Measurements from ENCODE around the gene ZP3. TPM values are rescaled to one million over a fixed set of nuclear protein-coding genes. Genes with fewer than 3 reads are reported as not detected.
"Not testable (repeated sequence)": the region's sequence is repeated elsewhere in the genome, so short reads cannot be mapped to it uniquely, and the experiment has no call there.

Gene ZP3
- total and polyA plus RNA-seq, 8 donors = 0.46 to 7.1 (median 1.4) TPM; not detected in 4

DNA sequence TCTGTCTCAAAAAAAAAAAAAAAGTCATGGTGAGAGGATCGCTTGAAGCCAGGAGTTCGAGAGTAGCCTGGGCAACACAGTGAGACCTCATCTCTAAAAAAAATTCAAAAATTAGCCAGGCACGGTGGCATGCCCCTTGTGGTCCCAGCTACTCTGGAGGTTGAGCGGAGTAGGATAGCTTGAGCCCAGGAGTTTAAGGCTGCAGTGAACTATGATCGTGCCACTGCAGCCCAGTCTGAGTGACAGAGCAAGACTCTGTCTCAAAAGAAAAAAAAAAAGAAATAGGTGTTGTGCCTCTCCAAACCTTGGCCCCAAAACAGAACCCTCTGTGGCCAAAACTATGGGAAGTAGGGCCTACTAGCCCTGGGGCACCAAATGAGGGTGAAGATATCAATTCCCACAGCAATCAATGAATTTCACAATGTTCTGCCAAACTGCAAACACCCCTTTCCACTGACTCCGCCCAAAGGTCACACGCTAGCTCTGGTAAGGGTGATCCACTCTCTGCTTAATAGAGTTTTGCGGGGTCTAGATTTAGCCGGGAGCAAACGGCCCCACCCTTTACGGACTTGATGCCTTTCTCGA lies 32.1 kb upstream of the ZP3 start:
- Histone ChIP-seq H3K9me3 (no peaks in the 10 kb centered on the region), H3K27ac (peak overlapping the region; percentile 83 to 93 (median 91)), H3K4me1 (peaks cover 17 to 30% (median 27%) of the 10 kb centered on the region in 4 donors), H3K27me3 (no peaks in the 10 kb centered on the region), H3K4me3 (peak overlapping the region; percentile 69 to 80 (median 74)), H3K36me3 (no peaks in the 10 kb centered on the region)
- no peak for DNase-seq
- intact Hi-C loops (cut with DNase I; ENCODE audit: low total_unique reads) = no loop called here
- WGBS, 5 donors = 34 to 38% (median 36%) methylated on average over 12 of the region's 12 CpGs
- no peak for TF ChIP-seq POLR2A (IDR thresholded peaks at IDR 0.05)
- TF ChIP-seq EP300 (IDR thresholded peaks at IDR 0.05) = peak; percentile 23

DNA sequence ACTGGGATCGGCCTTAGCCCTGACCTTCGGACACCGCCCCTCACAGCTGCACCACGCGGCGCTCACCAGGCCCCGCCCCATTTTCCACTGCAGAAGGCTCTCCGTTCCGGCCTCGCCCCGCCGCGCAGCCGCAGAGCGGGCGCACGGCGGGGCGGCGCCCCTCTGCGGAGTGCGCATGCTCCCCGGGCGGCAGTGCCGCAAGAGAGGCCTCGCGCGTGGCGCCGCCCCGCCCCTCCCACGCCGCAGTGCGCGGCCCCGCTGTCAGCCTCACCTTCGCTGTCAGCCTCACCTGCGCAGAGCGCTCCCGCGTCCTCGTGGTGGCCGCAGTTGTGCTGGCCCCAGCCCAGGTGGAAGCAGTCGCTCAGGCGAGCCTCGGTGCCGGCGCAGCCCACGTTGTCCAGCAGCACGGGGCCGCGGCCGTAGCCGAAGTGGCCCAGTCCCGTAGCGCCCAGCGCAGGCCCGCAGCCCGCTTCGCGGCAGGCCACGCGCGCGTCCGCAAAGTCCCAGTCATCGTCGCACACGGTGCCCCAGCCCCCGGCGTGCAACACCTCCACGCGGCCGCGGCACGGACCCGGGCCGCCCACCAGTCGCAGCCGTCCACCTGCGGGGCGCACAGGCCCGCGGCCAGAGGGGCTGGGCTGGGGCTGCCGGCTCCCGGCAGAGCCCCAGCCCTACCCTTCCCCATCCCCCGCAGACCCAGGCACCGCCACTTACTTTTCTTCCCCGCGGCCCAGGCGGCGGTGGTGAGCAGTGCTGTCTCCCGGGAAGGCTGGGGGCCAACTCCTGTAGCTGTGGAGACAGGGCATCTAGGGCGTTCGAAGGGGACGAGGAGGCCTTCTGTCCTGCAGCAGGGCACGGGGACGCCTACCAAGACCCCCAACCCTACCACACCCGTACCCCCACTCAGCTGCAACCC lies 31.4 kb upstream of the ZP3 start:
- peak overlapping the region; percentile 87 to 93 (median 91) for H3K27ac ChIP-seq
- H3K4me1 ChIP-seq = peaks cover 19 to 34% (median 31%) of the 10 kb centered on the region in 4 donors
- intact Hi-C loops (cut with DNase I; ENCODE audit: low total_unique reads) = no loop called here
- no peaks in the 10 kb centered on the region for H3K27me3 ChIP-seq
- H3K9me3 ChIP-seq = no peaks in the 10 kb centered on the region
- no peaks in the 10 kb centered on the region for H3K36me3 ChIP-seq
- H3K4me3 ChIP-seq = peak overlapping the region; percentile 69 to 80 (median 74)
- peak in 2 of 3 donors; percentile 88 to 93 for TF ChIP-seq POLR2AphosphoS5 (IDR thresholded peaks at IDR 0.05)
- TF ChIP-seq, protein P1, sequence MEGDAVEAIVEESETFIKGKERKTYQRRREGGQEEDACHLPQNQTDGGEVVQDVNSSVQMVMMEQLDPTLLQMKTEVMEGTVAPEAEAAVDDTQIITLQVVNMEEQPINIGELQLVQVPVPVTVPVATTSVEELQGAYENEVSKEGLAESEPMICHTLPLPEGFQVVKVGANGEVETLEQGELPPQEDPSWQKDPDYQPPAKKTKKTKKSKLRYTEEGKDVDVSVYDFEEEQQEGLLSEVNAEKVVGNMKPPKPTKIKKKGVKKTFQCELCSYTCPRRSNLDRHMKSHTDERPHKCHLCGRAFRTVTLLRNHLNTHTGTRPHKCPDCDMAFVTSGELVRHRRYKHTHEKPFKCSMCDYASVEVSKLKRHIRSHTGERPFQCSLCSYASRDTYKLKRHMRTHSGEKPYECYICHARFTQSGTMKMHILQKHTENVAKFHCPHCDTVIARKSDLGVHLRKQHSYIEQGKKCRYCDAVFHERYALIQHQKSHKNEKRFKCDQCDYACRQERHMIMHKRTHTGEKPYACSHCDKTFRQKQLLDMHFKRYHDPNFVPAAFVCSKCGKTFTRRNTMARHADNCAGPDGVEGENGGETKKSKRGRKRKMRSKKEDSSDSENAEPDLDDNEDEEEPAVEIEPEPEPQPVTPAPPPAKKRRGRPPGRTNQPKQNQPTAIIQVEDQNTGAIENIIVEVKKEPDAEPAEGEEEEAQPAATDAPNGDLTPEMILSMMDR (IDR thresholded peaks at IDR 0.05) = no peak
- peak; percentile 95 to 98 for DNase-seq
- 2 to 7% (median 3%) methylated on average over 50 to 98 of the region's 99 CpGs for WGBS, 5 donors

DNA sequence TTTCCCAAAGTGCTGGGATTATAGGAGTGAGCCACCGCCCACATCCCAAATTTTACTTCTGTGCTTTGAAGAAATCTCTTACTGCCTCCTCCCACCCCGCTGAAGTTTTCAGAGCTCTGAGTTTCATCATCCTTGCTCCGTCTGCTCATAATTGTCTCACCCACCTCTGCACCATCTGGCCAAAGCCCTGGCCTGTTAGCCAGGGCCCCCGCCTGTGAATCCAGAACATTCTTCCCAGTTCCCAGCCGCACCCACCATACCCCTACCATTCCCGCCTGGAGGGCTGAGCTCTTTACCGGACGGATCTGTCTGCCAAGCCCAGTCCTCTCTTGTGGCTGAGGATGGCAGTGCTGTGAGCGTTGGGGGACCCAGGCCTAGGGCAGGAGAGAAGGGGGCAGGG lies 29.8 kb upstream of the ZP3 start:
- H3K4me1 ChIP-seq = peaks cover 16 to 34% (median 31%) of the 10 kb centered on the region in 4 donors
- no peaks in the 10 kb centered on the region for H3K27me3 ChIP-seq
- intact Hi-C loops (cut with DNase I; ENCODE audit: low total_unique reads) = no loop called here
- no peak for DNase-seq
- H3K36me3 ChIP-seq = no peaks in the 10 kb centered on the region
- TF ChIP-seq POLR2A (IDR thresholded peaks at IDR 0.05) = no peak
- H3K27ac ChIP-seq = no peak overlapping the region
- H3K9me3 ChIP-seq = no peaks in the 10 kb centered on the region
- H3K4me3 ChIP-seq = no peak overlapping the region
- 87 to 98% (median 93%) methylated on average over 9 of the region's 9 CpGs for WGBS, 5 donors

DNA sequence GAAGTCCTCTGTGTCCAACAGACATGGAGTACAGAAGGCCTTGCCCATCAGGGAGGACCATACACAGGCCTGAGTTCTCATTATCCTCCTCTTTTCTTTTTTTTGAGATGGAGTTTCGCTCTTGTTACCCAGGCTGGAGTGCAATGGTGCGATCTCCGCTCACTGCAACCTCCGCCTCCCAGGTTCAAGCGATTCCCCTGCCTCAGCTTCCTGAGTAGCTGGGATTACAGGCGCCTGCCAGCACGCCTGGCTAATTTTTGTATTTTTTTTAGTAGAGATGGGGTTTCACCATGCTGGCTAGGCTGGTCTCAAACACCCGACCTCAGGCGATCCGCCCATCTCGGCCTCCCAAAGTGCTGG lies 29.2 kb upstream of the ZP3 start:
- DNase-seq; H3K27me3 ChIP-seq; H3K36me3 ChIP-seq; H3K4me3 ChIP-seq; H3K27ac ChIP-seq; H3K9me3 ChIP-seq; intact Hi-C loops (cut with DNase I; ENCODE audit: low total_unique reads): not testable (repeated sequence)
- 85 to 95% (median 88%) methylated on average over 11 of the region's 11 CpGs for WGBS, 5 donors
- H3K4me1 ChIP-seq = peaks cover 16 to 34% (median 31%) of the 10 kb centered on the region in 4 donors

DNA sequence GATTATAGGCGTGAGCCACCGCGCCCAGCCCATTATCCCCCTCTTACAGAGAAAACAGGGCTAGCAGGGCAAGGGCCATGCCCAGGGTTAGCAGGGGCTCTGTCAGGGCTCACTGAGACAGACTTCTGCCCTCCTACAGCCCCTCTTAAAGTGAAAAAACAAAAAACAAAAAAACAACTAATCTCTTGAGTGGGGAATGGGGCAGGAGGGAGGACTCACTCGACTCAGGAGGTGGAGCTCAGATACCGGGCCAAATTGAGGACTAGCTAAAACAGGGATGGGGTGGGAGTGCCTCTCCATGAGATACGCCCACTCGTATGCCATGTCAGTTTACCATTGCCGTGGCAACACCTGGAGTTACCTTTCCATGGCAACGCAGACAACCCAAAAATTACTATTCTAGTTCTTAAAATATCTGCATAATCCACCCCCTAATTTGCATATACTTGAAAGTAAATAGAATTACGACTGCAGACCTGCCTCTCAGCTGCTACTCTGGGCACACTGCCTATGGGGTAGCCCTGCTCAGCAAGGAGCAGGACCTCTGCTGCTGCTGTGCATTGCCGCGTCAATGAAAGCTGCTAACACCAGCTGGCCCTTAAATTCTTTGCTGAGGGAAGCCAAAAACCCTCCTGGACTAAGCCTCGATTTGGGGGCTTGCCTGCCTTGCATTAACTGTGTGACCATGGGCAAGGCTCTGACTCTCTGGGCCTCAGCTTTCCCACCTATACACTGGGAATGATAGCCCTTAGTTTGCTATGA lies 28.6 kb upstream of the ZP3 start:
- TF ChIP-seq POLR2AphosphoS5 (IDR thresholded peaks at IDR 0.05) (no peak), POLR2A (IDR thresholded peaks at IDR 0.05) (no peak), EP300 (IDR thresholded peaks at IDR 0.05) (no peak)
- TF ChIP-seq, protein P1 (IDR thresholded peaks at IDR 0.05) = no peak
- peak in 1 of 2 donors; percentile 65 for DNase-seq
- Histone ChIP-seq H3K9me3 (no peaks in the 10 kb centered on the region), H3K4me3 (no peak overlapping the region), H3K36me3 (no peaks in the 10 kb centered on the region), H3K27me3 (no peaks in the 10 kb centered on the region), H3K4me1 (peaks cover 16 to 34% (median 31%) of the 10 kb centered on the region in 4 donors), H3K27ac (no peak overlapping the region)
- 68 to 71% (median 69%) methylated on average over 13 of the region's 13 CpGs for WGBS, 5 donors
- intact Hi-C loops (cut with DNase I; ENCODE audit: low total_unique reads) = no loop called here
